HEK293 (cell line): Measurements from ENCODE around the gene CABLES2.
A peak's percentile ranks its signal among the peaks of the same experiment; 100 is the strongest.

Source experiments
- BCL11A ChIP-seq: fragments of 450-650 bp; formaldehyde crosslinking; IDR thresholded peaks from 2 replicates; pipeline ENCODE4 v1.5.1; 2016; ENCODE audit warnings: low read depth, missing biosample characterization, missing genetic modification characterization
- FEZF1 ChIP-seq: fragments of 450-650 bp; formaldehyde crosslinking; IDR thresholded peaks from 2 replicates; pipeline ENCODE4 v1.5.1; 2016; ENCODE audit warnings: missing biosample characterization, missing genetic modification characterization
- GLI2 ChIP-seq: fragments of 450-650 bp; formaldehyde crosslinking; IDR thresholded peaks from 2 replicates; pipeline ENCODE4; 2017; ENCODE audit warnings: missing biosample characterization, missing genetic modification characterization, low read depth, borderline replicate concordance
- IKZF3 ChIP-seq: fragments of 450-650 bp; IDR thresholded peaks from 2 replicates; pipeline ENCODE4 v1.5.0; 2018; ENCODE audit warnings: missing biosample characterization, mild to moderate bottlenecking, missing genetic modification characterization, moderate library complexity
- KLF17 ChIP-seq: fragments of 450-650 bp; formaldehyde crosslinking; IDR thresholded peaks from 2 replicates; pipeline ENCODE4 v1.5.1; 2016; ENCODE audit warnings: missing biosample characterization, missing genetic modification characterization
- OSR2 ChIP-seq: fragments of 450-650 bp; formaldehyde crosslinking; IDR thresholded peaks from 2 replicates; pipeline ENCODE4 v1.5.1; 2016; ENCODE audit warnings: missing biosample characterization, missing genetic modification characterization
- PRDM10 ChIP-seq: fragments of 450-650 bp; formaldehyde crosslinking; IDR thresholded peaks from 2 replicates; pipeline ENCODE4 v1.5.1; 2016; ENCODE audit warnings: missing biosample characterization, missing genetic modification characterization
- TRIM28 ChIP-seq: IDR thresholded peaks from 2 replicates; pipeline ENCODE4 v1.6.1; 2011; ENCODE audit warnings: low read length, control low read depth, borderline replicate concordance
- ZBTB26 ChIP-seq: fragments of 450-650 bp; formaldehyde crosslinking; optimal IDR thresholded peaks from 2 replicates; pipeline ENCODE3; 2016; ENCODE audit warnings: missing biosample characterization, mild to moderate bottlenecking, missing genetic modification characterization
- ZFP69B ChIP-seq: fragments of 450-650 bp; formaldehyde crosslinking; IDR thresholded peaks from 2 replicates; pipeline ENCODE4 v1.5.1; 2016; ENCODE audit warnings: missing biosample characterization, missing genetic modification characterization
- ZNF10 ChIP-seq: fragments of 450-650 bp; formaldehyde crosslinking; IDR thresholded peaks from 2 replicates; pipeline ENCODE4 v1.5.1; 2017; ENCODE audit warnings: missing biosample characterization, missing genetic modification characterization
- ZNF16 ChIP-seq: fragments of 450-650 bp; formaldehyde crosslinking; IDR thresholded peaks from 2 replicates; pipeline ENCODE4 v1.5.1; 2016; ENCODE audit warnings: low read depth, missing biosample characterization, missing genetic modification characterization
- ZNF174 ChIP-seq: fragments of 450-650 bp; formaldehyde crosslinking; IDR thresholded peaks from 2 replicates; pipeline ENCODE4 v1.5.0; 2017; ENCODE audit warnings: missing biosample characterization, mild to moderate bottlenecking, missing genetic modification characterization
- ZNF2 ChIP-seq: fragments of 450-650 bp; formaldehyde crosslinking; IDR thresholded peaks from 2 replicates; pipeline ENCODE4 v1.5.1; 2016; ENCODE audit warnings: missing biosample characterization, missing genetic modification characterization
- ZNF223 ChIP-seq: fragments of 450-650 bp; formaldehyde crosslinking; IDR thresholded peaks from 2 replicates; pipeline ENCODE4 v1.5.1; 2016; ENCODE audit warnings: missing biosample characterization, missing genetic modification characterization
- ZNF311 ChIP-seq: fragments of 450-650 bp; formaldehyde crosslinking; IDR thresholded peaks from 2 replicates; pipeline ENCODE4 v1.5.1; 2017; ENCODE audit warnings: missing biosample characterization, missing genetic modification characterization, borderline replicate concordance
- ZNF335 ChIP-seq: fragments of 450-650 bp; formaldehyde crosslinking; conservative IDR thresholded peaks from 2 replicates; pipeline ENCODE4 v1.5.1; 2016; ENCODE audit warnings: missing biosample characterization, missing genetic modification characterization
- ZNF449 ChIP-seq: fragments of 450-650 bp; formaldehyde crosslinking; IDR thresholded peaks from 2 replicates; pipeline ENCODE4 v1.5.1; 2017; ENCODE audit warnings: missing biosample characterization, mild to moderate bottlenecking, missing genetic modification characterization, moderate library complexity
- ZNF488 ChIP-seq: fragments of 450-650 bp; formaldehyde crosslinking; IDR thresholded peaks from 2 replicates; pipeline ENCODE4 v1.5.1; 2016; ENCODE audit warnings: missing biosample characterization, missing genetic modification characterization
- ZNF639 ChIP-seq: fragments of 450-650 bp; formaldehyde crosslinking; IDR thresholded peaks from 2 replicates; pipeline ENCODE4 v1.5.1; 2016; ENCODE audit warnings: missing biosample characterization, missing genetic modification characterization
- ZNF664 ChIP-seq: fragments of 450-650 bp; formaldehyde crosslinking; IDR thresholded peaks from 2 replicates; pipeline ENCODE4 v1.5.1; 2016; ENCODE audit warnings: missing biosample characterization, missing genetic modification characterization
- ZNF670 ChIP-seq: fragments of 450-650 bp; formaldehyde crosslinking; IDR thresholded peaks from 2 replicates; pipeline ENCODE4 v1.5.1; 2016; ENCODE audit warnings: missing biosample characterization, missing genetic modification characterization, low read depth
- ZNF692 ChIP-seq: fragments of 450-650 bp; formaldehyde crosslinking; IDR thresholded peaks from 2 replicates; pipeline ENCODE4 v1.5.1; 2016; ENCODE audit warnings: missing biosample characterization, missing genetic modification characterization
- ZNF843 ChIP-seq: fragments of 450-650 bp; formaldehyde crosslinking; IDR thresholded peaks from 2 replicates; pipeline ENCODE4 v1.5.1; 2016; ENCODE audit warnings: missing biosample characterization, missing genetic modification characterization
- ZSCAN30 ChIP-seq: fragments of 450-650 bp; IDR thresholded peaks from 2 replicates; pipeline ENCODE4 v1.5.1; 2018; ENCODE audit warnings: missing biosample characterization, mild to moderate bottlenecking, missing genetic modification characterization, moderate library complexity
- ZSCAN5A ChIP-seq: fragments of 450-650 bp; formaldehyde crosslinking; IDR thresholded peaks from 2 replicates; pipeline ENCODE4 v1.5.1; 2016; ENCODE audit warnings: missing biosample characterization, missing genetic modification characterization

Gene CABLES2

GRCh38 chr20:62365814-62366369 is 41.2 kb downstream of the CABLES2 start (continued):
- TF ChIP-seq ZNF311 (tag by site-specific recombination) (no peak), PRDM10 (tag by site-specific recombination) (peak; percentile 37; the same call in 1 of the 2 replicates), ZNF664 (tag by site-specific recombination) (no peak), ZSCAN5A (0 out of 2 replicates have a peak, but pooled peaks have one; percentile 10), ZFP69B (0 out of 2 replicates have a peak, but pooled peaks have one; percentile 13), ZNF223 (tag by site-specific recombination) (no peak), GLI2 (tag by site-specific recombination) (no peak), FEZF1 (tag by site-specific recombination) (no peak), KLF17 (tag by site-specific recombination) (peak; percentile 90), TRIM28 (no peak), ZNF10 (tag by site-specific recombination) (no peak), ZNF16 (tag by site-specific recombination) (no peak), ZNF843 (0 out of 2 replicates have a peak, but pooled peaks have one; percentile 24), ZNF449 (tag by site-specific recombination) (no peak), ZNF335 (tag by site-specific recombination) (no peak), ZBTB26 (no peak), ZNF692 (tag by site-specific recombination) (no peak), ZSCAN30 (no peak), ZNF639 (tag by site-specific recombination) (0 out of 2 replicates have a peak, but pooled peaks have one; percentile 19), ZNF670 (tag by site-specific recombination) (no peak), BCL11A (tag by site-specific recombination) (peak; percentile 63), IKZF3 (tag by site-specific recombination) (peak; percentile 94), ZNF488 (tag by site-specific recombination) (no peak), ZNF2 (tag by site-specific recombination) (0 out of 2 replicates have a peak, but pooled peaks have one; percentile 22), OSR2 (tag by site-specific recombination) (0 out of 2 replicates have a peak, but pooled peaks have one; percentile 26), ZNF174 (tag by site-specific recombination) (no peak)
